ENCODE results near the gene EFEMP2. TPM values are rescaled to one million over a fixed set of nuclear protein-coding genes. Genes with fewer than 3 reads are reported as not detected.

The EFEMP2 gene
- 312 TPM for polyA plus RNA-seq (2013, experiment 1 of 2; ENCODE audit: insufficient read length)
- polyA plus RNA-seq (2013, experiment 2 of 2; ENCODE audit: insufficient read length): 335 TPM

DNA sequence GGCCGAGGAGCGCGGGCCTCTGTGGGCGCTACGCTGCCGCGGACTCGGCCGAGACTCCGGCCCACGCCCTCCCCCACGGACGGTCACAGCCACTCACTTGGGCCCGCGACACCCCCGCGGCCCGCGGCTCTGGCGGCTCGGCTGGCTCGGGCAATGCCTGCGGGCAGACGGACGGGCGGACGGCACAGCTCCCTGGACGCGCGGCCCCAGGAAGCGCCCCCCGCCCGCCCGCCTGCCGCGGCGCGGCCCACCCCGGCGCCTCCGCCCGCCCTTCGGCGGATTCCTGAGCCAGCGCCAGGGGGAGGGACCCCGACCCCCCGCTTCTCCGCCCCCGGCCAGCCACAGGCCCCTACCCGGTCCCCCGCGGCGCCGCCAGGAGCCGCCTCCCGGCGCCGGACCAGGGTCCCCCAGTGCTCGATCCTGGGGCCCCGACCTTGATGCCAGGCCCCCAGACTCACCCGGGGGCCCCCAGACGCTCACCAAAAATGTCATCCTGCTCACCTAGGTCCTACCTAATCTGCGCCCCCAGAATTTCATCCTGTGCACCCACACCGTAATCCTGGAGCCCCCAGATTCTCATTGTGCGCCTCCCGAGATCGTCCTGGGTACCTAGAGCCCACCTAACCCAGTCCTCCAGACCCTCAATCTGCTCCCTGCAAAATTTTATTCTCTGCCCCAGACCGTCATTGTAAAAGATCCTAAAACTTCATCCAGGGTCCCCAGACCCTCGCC is at the start of gene EFEMP2:
EFEMP2 (minus strand) TSS at position 215 of the 732 bp plus-strand sequence. CDS start 446 bp downstream, outside the sequence.
- peak; percentile 75 for DNase-seq

- DNase-seq: no peak
These were observed 49.3 kb upstream of the EFEMP2 start for GRCh38 chr11:65921876-65922275.

DNA sequence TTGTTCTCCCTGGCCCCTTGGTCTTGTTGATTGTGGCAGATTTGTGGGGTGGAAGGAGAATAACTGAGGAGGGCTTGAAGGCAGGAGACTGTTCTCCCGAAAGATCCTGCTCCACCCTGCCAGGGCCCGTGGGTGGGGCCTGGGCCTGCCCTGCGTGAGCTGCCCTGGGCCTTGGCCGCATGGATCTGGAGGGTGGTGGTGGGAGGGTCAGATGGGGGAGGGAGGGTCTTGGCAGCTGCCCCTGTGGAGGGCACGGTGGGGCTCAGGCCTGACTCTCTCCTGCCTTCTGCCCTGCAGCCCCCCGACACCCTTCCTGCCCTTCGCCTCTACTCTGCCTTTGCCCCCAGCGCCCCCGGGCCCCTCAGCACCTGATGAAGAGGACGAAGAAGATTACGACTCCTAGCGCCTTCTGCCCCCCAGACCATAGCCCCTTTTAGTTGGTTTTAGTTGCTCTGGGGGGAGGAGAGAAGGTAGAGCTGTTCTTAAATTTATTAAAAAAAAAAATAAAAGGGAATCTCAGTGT is 48.5 kb upstream of the EFEMP2 start:
- DNase-seq: no peak

DNA sequence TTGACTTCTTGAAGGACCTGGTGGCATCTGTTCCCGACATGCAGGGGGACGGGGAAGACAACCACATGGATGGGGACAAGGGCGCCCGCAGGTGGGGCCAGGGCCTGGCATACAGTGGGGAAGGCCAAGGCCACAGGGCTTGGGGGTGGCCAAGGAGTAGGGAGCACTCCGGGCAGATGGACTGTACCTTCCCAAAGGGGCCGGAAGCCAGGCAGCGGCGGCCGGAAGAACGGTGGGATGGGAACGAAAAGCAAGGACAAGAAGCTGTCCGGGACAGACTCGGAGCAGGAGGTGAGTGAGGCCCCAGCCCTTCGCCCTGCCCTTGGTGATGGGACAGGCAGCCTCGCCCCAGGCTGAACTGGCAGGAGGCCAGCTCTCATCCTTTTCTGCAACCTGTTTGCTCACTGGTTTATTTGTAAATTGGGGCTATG is 47.8 kb upstream of the EFEMP2 start:
- no peak for DNase-seq

DNA sequence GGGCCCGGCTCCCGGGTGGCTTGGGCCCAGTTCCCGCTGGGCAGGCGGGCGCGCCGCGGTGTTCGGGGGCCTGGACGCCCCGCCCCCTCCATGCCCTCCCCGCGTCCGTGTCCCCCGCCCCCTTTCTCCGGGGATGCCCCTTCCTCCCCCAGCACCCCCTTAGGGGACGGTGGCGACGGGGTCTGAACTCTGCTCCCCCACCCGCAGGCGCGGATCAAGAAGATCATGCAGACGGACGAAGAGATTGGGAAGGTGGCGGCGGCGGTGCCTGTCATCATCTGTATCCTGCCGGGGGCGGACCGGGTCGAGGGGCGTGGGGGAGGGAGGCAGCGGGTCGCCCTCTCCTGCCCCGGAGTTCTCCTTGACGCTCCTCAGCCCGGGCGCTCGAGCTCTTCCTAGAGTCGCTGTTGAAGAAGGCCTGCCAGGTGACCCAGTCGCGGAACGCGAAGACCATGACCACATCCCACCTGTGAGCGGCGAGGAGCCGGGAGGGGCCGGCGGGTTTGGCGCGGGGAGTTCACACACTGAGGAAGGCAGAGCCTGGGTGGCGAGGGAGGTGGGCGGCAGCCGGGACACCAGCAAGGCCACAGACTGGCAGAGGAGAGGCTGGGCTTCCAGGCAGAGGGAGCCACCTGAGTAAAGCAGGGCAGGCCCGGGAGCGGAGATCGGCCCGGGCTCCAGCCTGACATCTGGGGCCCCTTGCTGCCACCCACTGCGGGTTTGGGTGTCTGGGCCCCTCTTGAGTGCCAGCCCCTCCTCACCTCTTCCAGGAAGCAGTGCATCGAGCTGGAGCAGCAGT is 47.2 kb upstream of the EFEMP2 start:
- no peak for DNase-seq

DNA sequence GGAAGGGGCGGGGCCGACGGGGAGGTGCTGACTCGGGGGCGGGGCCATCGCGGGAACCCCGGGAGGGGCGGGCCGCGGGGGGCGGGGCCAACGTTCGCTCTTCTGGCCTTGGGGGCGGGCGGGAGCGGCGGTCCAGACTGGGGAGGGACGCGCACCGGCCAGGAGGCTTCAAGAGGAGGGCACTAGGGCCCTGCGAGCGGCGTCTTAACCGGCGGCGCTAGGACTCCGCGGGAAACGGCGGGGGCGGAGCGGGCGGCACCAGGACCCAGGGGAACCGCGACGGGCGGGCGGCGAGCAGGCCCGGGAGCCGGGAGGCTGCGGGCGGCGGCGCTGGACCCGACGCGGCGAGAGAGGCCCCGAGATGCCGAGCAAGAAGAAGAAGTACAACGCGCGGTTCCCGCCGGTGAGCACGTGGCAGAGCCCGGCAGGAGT is 46.6 kb upstream of the EFEMP2 start, which contains the start of gene DRAP1:
DRAP1 (plus strand) TSS at position 286 of the 432 bp plus-strand sequence; CDS start at position 362, 76 bp downstream.
- DNase-seq: peak; percentile 99

DNA sequence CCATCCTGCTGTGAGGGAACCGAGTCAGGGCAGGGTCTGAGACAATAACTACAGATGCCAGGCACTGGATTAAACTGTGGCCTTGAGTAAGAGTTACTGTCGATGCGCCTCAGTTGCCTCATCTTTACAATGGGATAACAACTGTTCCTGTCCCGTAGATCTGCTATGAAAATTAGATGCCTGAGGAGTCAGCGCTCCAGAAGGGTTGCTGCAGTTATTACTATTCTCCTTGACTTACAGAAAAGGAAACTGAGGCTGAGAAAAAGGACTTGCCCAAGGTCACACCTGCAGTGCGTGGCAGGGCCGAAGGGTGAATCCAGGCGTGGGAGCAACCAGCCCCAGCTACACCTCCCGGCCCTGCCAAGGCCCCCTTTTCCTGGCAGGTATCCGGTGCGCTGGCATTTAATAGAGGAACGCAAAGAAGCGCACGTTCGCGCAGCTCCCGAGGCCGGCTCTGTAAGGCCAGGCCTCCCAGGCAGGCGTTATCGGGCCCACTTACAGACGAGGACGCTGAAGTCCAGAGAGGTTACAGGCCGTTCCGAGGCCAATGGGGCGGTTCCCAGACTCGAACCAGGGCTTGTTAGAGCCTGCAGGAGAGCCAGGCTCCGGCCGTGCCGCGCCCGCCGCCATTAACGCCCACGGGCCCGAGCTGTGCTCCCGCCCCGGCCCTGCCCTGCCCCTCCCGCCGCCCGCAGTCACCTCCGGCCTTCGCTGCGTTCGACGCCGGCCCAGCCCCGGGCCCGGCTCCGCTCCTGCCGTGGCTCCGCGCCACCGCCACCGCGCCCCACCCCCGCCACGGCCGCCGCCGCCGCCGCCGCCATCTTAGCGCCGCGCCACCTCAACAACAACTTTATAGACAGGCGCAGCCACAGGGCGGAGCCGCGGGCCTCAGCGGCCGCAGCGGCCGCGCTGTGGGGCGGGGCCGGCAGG is 45.9 kb upstream of the EFEMP2 start, which contains the start of gene C11orf68:
C11orf68 (minus strand) TSS at position 852 of the 930 bp plus-strand sequence; CDS start at position 821, 31 bp downstream.
- DNase-seq: no peak

- DNase-seq: no peak
These were observed 45.0 kb upstream of the EFEMP2 start for GRCh38 chr11:65917434-65918210.

GRCh38 chr11:65917077-65917433 is 44.5 kb upstream of the EFEMP2 start:
- no peak for DNase-seq

DNA sequence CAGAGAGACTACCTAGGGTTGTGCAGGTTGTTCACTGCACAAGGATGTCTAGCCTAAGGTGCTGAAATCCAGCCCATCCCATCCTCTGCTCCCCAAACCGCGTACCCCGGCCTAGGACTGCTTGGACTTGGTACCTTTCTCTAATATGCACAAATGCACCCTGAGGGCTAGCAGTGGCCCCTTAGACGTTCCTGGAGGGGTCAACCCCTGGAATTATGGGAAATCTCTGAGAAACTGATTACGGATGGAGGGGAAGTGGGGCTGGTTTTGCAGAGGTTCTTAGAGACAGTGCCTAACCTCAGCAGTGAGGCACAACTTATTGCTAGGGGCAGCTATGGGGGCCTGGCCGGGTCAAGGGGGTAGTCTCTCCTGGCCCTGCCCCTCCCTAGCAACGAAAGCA is 43.8 kb upstream of the EFEMP2 start:
- DNase-seq: no peak

- peak; percentile 98 for DNase-seq
These were observed 43.2 kb upstream of the EFEMP2 start for GRCh38 chr11:65915821-65916251.

DNA sequence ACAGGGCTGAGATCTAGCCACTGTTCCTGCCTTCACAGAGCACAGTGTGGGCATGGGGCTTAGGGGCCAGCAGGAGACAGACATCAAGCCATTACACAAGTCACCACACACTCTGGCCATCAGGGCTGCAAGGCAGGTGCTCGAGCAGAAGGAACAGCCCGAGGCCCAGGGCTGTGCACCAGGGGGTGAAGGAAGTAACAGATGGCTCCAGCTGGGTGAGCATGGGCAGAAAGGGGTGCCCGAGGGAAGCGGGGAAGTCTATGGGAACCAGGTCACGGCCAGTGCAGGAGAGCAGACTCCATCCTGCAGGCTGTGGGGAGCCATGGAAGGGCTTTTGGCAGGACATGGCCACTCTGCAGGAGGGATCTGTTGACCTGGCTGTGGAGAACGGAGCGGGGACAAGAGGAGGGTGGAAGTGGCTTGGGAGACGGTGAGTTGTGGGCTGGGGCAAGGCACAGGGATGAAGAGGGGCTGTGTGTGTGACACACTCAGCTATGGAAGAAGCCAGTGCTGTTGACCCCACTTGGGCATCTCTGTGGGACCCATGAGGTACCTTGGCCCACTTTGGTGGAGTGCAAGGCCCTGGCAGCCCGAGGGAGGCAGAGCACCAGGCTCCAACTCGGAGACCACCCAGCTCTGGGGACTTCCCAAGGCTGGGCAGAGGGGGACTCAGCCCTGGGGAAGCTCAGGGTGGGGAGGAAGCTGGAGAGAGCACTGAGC is 42.7 kb upstream of the EFEMP2 start:
- DNase-seq: no peak

- peak; percentile 66 for DNase-seq
These were observed 40.2 kb upstream of the EFEMP2 start for GRCh38 chr11:65912845-65913244.

GRCh38 chr11:65911682-65912568 is 39.3 kb upstream of the EFEMP2 start:
- DNase-seq: peak; percentile 89

DNA sequence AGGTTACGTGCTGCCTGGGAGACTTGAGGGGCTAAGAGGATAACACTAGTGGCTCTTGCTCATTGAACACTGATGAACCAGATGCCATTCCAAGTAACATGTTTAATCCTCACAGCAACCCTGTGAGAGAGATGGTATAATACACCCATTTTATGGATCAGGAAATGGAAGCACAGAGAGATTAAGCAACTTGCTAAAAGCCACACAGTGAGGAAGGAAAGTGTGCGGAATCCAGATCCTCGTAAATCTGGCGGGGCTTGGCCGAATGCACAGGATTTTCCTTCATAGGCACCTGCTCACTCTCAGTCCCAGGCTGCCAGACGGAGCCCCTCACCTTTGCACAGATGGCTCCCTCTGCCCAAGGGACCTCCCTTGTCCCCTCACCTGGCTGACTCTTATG is 35.3 kb upstream of the EFEMP2 start:
- DNase-seq: no peak

GRCh38 chr11:65906602-65907001 is 34.0 kb upstream of the EFEMP2 start:
- no peak for DNase-seq

DNA sequence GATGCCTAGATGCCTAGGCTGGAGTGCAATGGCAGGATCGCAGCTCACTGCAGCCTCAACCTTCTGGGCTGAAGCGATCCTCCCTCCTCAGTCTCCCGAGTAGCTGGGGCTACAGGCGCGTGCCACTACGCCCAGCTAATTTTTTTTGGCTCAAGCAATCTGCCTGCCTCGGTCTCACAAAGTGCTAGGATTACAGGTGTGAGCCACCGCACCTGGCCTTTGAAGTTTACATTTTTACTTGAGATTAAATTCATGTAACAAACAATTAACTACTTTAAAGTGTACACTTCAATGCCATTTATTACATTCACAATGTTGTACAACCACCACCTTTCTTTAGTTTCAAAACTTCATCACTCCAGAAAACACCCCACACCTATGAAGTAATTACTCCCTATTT is 31.1 kb upstream of the EFEMP2 start:
- no peak for DNase-seq

DNA sequence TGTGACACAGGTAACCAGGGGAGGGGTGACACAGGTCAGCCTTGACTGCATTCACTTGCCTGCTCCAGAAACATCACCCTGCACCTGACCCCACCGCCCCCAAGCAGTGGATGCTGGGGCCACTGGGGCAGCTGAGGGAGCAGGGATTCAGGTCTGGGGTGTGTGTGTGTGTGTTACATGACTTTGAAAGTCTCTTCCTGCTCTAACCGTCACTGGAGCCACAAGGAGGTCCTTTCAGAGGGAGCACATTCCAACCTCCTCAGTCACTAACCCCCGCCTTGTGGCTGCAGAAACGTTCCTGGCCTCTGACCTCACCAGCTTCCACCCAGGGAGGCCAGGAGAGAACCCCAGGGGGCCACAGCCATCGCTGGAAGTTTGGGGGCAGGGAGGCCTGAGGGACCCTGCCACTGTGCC is 30.5 kb upstream of the EFEMP2 start:
- DNase-seq: peak; percentile 91

DNA sequence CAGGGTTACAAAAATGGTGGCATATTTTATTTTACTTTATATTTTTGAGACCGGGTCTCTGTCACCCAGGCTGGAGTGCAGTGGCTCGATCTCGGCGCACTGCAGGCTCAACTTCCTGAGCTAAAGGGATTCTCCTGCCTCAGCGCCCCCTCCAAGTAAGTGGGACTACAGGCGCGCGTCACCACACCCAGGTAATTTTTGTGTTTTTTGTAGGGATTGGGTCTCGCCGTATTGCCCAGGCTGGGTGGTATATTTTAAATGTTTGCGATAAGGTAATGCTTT is 28.2 kb upstream of the EFEMP2 start:
- no peak for DNase-seq
